Dedifferentiated amniotic fluid mesenchymal stem cell (primary cell): ENCODE data around the gene NMUR2.

Experiments used
- DNase-seq: peaks from one replicate; pipeline ENCODE4 v3.0.0-alpha.2; 2016; ENCODE audit errors: extremely low spot score

Gene NMUR2

DNA sequence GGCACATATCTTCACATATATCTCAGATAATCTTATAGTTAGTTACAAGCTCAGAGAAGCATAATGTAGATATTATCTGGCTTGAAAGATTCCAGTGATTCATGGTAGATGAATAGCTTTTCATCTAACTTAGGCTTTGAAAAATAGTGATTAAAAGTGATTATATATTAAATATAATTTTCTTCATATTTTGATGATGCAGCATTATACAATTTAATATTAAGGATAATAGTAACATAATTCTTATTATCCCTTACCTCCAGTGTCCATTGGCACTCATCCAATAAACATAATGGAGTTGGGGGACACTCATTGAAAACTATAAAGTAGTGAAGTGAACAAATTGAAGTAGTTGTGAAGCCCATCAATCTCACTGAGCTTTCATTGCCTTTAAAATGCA, 35.8 kb downstream of the NMUR2 start:
- no peak for DNase-seq

DNA sequence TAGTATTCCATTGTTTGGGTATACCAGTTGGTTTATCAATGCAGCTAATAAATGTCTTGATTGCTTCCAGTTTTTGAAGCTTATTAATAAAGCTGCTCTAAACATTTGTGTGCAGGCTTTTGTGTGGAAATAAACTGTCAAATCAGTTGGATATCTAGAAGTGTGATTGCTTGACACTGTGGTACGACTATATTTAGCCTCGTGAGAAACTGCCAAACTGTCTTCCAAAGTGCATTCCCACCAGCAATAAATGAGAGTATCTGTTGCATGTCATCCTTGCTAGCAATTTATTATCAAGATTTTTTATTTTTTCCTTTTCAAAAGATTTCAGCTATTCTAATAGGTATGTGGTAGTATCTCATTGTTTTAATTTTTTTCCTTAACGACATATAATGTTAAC, 37.5 kb downstream of the NMUR2 start:
- no peak for DNase-seq

DNA sequence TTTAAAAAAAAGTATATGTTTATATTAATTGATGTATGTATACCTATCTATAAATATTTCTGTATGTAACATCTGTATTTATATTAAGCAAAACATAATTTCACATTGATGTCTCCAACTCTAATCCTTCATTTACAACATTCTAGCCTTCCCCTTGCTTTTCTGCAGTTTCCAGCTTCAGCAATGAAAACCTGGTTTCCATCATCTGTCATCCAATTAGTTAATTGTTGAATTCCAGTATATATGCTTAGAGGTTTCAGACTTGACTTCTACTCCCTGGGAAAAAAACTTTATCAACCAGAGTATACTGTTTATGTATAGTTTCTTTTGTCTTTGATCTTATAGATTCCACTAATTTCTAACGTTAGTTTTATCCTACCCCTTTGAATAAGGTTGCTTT, 38.4 kb downstream of the NMUR2 start:
- no peak for DNase-seq

DNA sequence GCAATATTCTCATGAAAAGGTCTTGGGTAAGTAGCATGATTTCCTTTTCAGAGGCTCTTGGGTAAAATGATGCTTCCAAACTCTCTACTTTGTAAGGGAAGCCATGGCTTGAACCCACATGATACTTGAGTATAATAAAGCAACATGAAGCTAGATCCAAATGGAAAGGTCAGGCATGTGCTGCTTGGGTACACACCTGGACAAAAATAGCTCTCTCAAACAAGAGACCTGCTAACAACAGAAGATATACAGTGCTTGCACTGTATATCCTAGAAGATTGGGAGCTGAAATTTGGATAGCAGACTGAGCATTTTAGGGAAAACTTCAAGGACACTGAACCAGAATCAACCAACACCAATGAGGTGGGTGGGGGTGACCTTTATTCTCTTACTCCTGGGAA, 40.2 kb downstream of the NMUR2 start:
- DNase-seq = no peak

DNA sequence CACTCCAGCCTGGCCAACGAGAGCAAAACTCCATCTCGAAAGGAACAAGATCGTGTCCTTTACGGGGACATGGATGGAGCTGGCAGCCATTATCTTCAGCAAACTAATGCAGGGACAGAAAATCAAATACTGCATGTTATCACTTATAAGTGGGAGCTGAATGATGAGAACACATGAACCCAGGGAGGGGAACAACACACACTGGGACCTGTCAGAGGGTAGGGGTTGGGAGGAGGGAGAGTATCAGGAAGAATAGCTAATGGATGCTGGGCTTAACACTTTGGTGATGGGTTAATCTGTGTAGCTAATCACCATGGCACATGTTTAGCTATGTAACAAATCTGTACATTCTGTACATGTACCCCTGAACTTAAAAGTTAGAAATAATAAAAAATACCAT, 40.9 kb downstream of the NMUR2 start:
- DNase-seq = no peak

DNA sequence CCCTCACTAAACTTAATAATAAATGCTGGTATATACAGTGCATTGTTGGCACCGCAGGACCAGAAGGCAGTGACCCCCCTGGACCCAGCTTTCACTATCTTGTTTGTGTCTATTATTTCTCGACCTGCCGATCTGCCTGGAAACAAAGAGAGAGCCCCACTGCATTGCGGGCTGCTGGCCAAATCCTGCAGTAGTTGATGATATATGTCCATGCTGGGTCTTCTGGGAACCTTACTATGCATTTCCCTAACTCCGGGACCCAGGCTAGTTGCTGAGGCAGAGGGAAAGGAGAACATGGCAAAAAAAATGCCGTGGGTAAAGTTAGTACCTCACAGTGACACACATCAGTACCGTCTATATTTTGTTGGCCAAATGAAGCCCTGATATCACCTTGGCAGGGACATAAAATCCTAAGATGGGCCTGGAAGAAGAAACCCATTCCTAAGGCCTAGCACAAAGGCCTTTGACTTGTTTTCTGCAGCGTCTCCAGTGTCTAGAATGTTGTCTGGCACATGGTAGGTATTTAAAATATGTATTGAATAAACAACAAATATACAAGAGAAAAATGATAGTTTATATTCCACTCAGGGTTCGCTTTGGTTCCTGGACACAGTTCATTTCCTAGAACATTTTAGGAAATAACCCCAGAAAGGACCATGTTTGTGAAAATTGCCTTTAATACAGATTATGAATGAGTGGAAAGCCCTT, 46.1 kb downstream of the NMUR2 start:
- no peak for DNase-seq

DNA sequence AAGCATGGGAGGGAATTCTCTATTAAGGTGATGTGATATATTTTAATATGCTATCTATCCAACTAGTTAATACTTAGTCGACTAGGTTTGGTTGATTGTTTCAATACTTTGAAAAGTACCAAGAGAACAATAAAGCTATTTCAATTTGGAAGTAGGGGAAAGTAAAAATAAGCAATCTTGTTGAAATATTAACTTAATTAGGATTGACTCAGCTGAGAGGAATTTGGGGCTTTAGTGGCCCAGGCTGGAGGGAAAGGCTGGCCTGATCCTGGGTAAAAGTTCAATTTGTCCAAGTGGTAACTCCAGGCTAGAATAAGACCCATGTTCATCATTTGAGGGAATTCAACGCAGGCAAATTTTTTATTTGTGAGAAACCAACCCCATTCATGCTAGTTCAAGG, 48.6 kb downstream of the NMUR2 start:
- no peak for DNase-seq

DNA sequence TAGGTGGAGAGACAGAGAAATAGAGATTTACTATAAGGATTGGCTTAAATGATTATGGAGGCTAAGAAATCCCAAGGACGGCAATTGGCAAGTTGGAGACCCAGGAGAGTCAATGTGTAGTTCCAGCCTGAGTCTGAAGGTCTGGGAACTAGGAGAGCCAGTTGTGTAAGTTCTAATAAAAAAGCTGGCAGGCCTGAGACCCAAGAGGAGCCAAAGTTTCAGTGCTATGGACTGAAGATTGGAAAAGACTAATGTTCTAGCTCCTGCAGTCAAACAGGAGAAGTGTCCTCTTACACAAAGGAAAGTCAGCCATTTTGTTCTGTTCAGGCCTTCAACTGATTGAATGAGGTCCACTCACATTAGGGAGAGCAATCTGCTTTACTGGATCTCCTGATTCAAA, 50.0 kb downstream of the NMUR2 start:
- DNase-seq = no peak

DNA sequence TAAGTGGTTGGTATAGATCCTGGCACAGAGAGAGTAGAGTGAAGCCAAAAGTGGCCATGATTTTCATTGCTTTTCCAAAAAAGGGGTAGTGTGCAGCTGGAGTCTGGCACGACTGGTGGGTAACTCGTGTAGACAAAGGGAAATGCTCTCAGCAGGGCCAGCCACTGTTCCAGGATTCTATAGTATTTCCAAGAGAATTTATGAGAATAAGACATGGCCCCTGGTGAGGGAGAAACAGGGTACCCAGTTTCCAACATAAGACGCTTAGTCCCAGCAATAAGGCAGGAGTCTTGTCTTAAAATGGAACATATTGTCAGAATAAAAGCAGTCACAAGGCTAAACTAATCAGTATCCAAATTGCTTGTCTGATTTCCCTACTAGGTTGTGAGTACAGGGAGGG, 52.1 kb downstream of the NMUR2 start:
- no peak for DNase-seq

DNA sequence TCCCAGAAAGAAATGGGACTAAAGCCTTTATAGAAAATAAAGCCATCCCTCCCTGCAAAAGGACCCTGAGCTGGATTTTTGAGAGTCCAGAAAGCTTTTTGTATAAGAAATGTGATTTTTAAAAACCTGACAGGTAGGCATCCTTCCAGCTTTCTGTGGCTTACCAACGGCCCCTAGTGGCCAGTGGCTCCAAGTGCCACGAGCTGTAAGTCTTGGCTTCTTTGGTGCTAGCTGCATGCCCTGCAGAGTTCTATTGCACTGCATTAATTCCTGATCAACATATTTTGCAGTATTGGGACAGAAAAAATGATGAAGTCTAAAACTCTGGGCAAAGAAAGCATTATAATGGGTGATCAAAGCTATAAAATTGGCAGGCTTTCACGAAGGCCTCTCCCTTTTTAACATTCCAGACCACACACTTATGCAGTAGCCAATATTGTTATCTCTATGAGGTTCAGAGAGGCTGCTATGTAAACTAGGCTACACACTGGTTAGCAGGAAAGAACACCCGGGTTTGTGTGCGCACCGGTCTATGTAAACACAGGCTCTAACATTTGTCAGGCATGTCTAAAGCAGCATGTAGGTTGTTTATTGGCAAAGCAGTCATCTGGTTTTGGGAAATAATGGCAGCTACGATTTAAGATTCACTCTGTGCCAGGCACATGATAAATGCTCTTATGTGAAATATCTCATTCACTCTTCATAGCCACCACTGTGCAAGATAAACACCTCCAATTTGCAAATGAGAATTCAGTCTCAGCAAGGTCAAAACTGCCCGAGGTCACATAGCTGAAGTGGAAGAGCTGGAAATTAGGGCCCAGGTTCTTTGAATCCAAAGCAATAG, 55.2 kb downstream of the NMUR2 start:
- no peak for DNase-seq
